Measurements from ENCODE around the gene CAMK2A.

- TF ChIP-seq CTCF (IDR thresholded peaks at IDR 0.05) (no peak), POLR2A (IDR thresholded peaks at IDR 0.05) (no peak), POLR2AphosphoS5 (IDR thresholded peaks at IDR 0.05) (no peak)
These were observed 44.3 kb downstream of the CAMK2A start for GRCh38 chr5:150245111-150245789.
